Loucy (cell line): ENCODE results near the gene ZNF23.

Source experiments
- CTCF ChIP-seq: fragments of 200-600 bp; sonication (generic); conservative IDR thresholded peaks from 2 replicates; pipeline ENCODE4 v1.5.1; 2014; ENCODE audit warnings: mild to moderate bottlenecking, antibody characterized with exemption, low read length
- EZH2phosphoT487 ChIP-seq: fragments of 200-600 bp; IDR thresholded peaks from 2 replicates; pipeline ENCODE4 v1.6.1; 2018; ENCODE audit warnings: antibody characterized with exemption, mild to moderate bottlenecking, moderate library complexity, borderline replicate concordance

GRCh38 chr16:71492786-71493185 lies 30.7 kb upstream of the ZNF23 start:
- TF ChIP-seq CTCF (no peak), EZH2phosphoT487 (no peak)
